CD8-positive, alpha-beta memory T cell (primary cell): ENCODE results near the gene OBSCN. TPM values are rescaled to one million over a fixed set of nuclear protein-coding genes. Genes with fewer than 3 reads are reported as not detected.

Experiments
- CTCF ChIA-PET: fragments of 350-600 bp; sonication (Branson Sonifier 250); formaldehyde crosslinking; loops from one replicate; lab custom pipeline; 2021; ENCODE audit warnings: antibody characterized with exemption; lab: Charles Lee
- POLR2A ChIA-PET: fragments of 350-600 bp; sonication (Branson Sonifier 250); formaldehyde crosslinking; loops from one replicate; lab custom pipeline; 2021; ENCODE audit warnings: antibody characterized with exemption; lab: Charles Lee
- DNase-seq, 5 donors: peaks; one replicate each; pipeline versions ENCODE4 v3.0.0 to v3.0.0-alpha.2; 2020 to 2022; ENCODE audit warnings: mixed read lengths in 1 of 5
- H3K27ac ChIP-seq: one replicate; pipeline ENCODE4 v1.7.0; 2013; ENCODE audit warnings: low read depth, mild to moderate bottlenecking, low read length, moderate library complexity
- H3K27me3 ChIP-seq: 2 replicates; pipeline ENCODE4 v1.7.0; 2013; ENCODE audit warnings: low read length, mild to moderate bottlenecking; ENCODE audit not compliant: insufficient read depth, poor library complexity, severe bottlenecking
- H3K36me3 ChIP-seq: 2 replicates; pipeline ENCODE4 v1.7.0; 2013; ENCODE audit warnings: mild to moderate bottlenecking, low read length, moderate library complexity; ENCODE audit not compliant: insufficient read depth
- H3K4me1 ChIP-seq: 2 replicates; pipeline ENCODE4 v1.7.0; 2013; ENCODE audit warnings: mild to moderate bottlenecking, low read length, moderate library complexity; ENCODE audit not compliant: insufficient read depth
- H3K4me3 ChIP-seq: 2 replicates; pipeline ENCODE4 v1.7.0; 2013; ENCODE audit warnings: mild to moderate bottlenecking, low read length
- H3K9me3 ChIP-seq: 2 replicates; pipeline ENCODE4 v1.7.0; 2013; ENCODE audit warnings: mild to moderate bottlenecking, low read length
- H3K27ac Mint-ChIP-seq, 8 donors: one replicate each; pipeline ENCODE4 v1.8.0; 2020 to 2021; ENCODE audit warnings: mixed read lengths in 8 of 8, mild to moderate bottlenecking in 6 of 8, inconsistent platforms in 3 of 8, moderate library complexity in 3 of 8
- H3K27me3 Mint-ChIP-seq, 2 donors: one replicate each; pipeline ENCODE4 v1.8.0; 2020 to 2021; ENCODE audit warnings: mixed read lengths in 2 of 2, mild to moderate bottlenecking in 1 of 2, moderate library complexity in 1 of 2
- H3K36me3 Mint-ChIP-seq, 3 donors: one replicate each; pipeline ENCODE4 v1.8.0; 2020 to 2021; ENCODE audit warnings: mixed read lengths in 3 of 3, inconsistent platforms in 1 of 3, mild to moderate bottlenecking in 1 of 3
- H3K4me1 Mint-ChIP-seq, 3 donors: one replicate each; pipeline ENCODE4 v1.8.0; 2020 to 2021; ENCODE audit warnings: mixed read lengths in 3 of 3, inconsistent platforms in 1 of 3, mild to moderate bottlenecking in 1 of 3
- H3K4me3 Mint-ChIP-seq, 7 donors: one replicate each; pipeline ENCODE4 v1.8.0; 2020 to 2021; ENCODE audit warnings: mixed read lengths in 7 of 7, mild to moderate bottlenecking in 6 of 7, moderate library complexity in 4 of 7, inconsistent platforms in 2 of 7
- H3K9me3 Mint-ChIP-seq, 5 donors: one replicate each; pipeline ENCODE4 v1.8.0; 2020 to 2022; ENCODE audit warnings: mixed read lengths in 5 of 5, mild to moderate bottlenecking in 3 of 5, moderate library complexity in 2 of 5, inconsistent platforms in 1 of 5
- polyA plus RNA-seq: library from polyadenylated mRNA; unstranded; fragments of 300-500 nt; fragmentation: Illumina TruSeq; gene quantifications from one replicate; pipeline ENCODE4 v1.2.3, GENCODE V29; 2021
- total RNA-seq, 2 experiments: library from RNA; stranded (reverse); gene quantifications; one replicate each; pipeline ENCODE4 v1.2.3, GENCODE V29; 2021

Gene OBSCN
- total and polyA plus RNA-seq, 3 experiments from 2014 or later = 3.0 to 13.6 (median 10.9) TPM

DNA sequence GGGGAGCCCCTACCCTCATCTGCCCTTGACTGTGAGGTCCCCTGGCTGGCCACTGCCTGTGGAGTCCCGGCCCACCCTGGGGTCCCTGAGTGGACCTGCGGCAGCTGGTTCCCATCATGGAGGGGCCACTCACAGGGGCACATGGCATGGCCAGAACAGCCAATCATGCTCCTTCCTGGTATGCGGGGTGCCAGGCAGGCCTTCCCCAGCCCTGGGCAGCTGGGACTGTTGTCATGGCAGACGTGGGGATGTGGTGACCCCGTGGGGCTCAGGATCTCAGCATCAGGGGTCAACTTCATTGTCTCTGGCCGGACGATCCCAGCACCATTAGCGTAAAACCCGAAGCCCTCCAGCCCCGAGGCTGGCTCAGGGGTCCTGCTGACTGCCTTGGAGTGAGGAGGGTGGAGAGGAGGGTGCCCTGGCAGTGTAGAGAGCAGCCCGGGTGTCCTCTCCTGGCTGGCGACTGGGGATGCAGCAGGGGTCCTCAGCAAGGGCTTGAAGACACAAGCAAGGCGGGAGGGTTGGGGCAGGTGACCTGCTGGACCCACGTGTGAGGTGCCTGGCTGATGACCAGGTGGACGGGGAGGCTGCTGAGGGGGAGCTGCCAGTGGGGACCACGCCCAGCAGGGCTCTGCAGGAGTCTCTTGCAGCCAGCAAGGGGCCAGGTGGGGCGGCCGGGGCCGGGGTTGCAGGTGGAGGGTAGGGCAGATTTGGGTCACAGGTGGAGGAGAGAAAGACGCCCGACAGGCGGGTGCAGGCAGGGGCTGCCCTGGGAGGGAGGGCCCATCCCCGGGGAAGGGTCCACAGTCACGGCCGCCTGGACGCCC lies 153.7 kb downstream of the OBSCN start:
- Mint-ChIP-seq H3K27me3 (no peaks in the 10 kb centered on the region), H3K36me3 (no peaks in the 10 kb centered on the region), H3K4me1 (no peaks in the 10 kb centered on the region), H3K27ac (peak overlapping the region in 1 of 8 donors; percentile 69), H3K9me3 (no peaks in the 10 kb centered on the region), H3K4me3 (no peak overlapping the region)
- Histone ChIP-seq H3K36me3 (no peaks in the 10 kb centered on the region), H3K27me3 (no peaks in the 10 kb centered on the region), H3K4me3 (no peak overlapping the region), H3K4me1 (no peaks in the 10 kb centered on the region), H3K9me3 (no peaks in the 10 kb centered on the region), H3K27ac (no peak overlapping the region)
- peak in 1 of 5 donors; percentile 35 for DNase-seq
- CTCF ChIA-PET = no interaction called here
- POLR2A ChIA-PET = no interaction called here

DNA sequence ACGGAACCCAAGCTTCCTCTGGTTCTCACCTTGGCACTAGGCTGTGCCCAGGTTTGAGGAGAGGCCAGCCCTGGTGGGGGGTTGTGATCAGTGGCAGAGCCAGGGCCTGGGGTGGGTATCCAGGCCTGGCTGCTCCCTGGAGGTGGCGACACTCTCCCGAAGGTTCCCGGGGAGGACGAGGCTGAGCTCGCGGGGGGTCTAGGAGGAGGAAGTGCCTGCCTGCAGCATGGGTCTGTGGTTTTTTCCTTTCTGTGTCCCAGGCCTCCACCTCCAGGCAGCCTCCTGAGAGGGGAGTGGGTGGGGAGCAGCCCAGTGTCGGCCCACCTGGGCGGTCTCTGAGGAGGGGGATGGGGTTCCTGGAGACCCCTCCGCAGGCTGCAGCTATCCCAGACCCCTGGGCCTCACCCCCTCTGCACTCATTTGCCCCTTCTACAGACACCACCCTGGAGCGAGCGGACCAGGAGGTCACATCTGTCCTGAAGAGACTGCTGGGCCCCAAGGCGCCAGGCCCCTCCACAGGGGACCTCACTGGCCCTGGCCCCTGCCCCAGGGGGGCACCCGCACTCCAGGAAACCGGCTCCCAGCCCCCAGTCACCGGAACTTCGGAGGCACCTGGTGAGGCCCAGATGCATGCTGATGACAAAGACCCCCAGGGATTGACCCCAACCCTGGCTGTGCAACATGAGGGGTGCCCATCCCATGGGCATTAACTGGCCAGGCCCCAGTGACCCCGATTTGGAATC lies 154.5 kb downstream of the OBSCN start:
- CTCF ChIA-PET = no interaction called here
- Histone ChIP-seq H3K9me3 (no peaks in the 10 kb centered on the region), H3K4me1 (no peaks in the 10 kb centered on the region), H3K36me3 (no peaks in the 10 kb centered on the region), H3K4me3 (no peak overlapping the region), H3K27me3 (no peaks in the 10 kb centered on the region), H3K27ac (no peak overlapping the region)
- DNase-seq = peak in 1 of 5 donors; percentile 30
- Mint-ChIP-seq H3K27me3 (no peaks in the 10 kb centered on the region), H3K4me1 (no peaks in the 10 kb centered on the region), H3K9me3 (no peaks in the 10 kb centered on the region), H3K36me3 (no peaks in the 10 kb centered on the region), H3K4me3 (no peak overlapping the region), H3K27ac (peak overlapping the region in 1 of 8 donors; percentile 57)
- POLR2A ChIA-PET = no interaction called here

DNA sequence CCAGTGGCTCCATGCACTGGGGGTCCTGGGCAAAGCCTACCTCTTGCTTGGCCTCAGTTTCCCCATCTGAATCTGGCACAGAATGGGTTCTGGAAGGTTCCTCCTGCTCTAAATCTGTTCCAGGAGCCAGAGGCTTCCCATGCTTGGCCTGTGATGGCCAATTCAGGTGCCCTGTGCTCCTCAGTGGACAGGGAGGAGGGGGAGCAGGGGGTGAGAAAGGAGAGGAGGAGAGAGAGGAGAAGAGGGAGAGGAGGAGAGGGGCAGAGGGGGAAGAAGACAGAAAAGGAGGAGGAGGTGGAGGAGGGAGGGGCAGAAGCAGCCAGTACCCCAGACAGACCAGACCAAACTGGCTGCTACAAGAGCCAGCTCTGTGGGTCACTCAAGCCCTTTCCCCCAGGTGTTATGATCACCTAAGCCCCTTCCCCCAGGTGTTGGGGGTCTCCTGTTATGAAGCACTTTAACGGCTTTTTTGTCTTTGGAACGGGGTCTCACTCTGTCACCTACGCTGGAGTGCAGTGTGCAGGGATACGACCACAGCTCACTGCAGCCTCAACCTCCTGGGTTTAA lies 155.1 kb downstream of the OBSCN start:
- Mint-ChIP-seq H3K4me1 (no peaks in the 10 kb centered on the region), H3K27ac (no peak overlapping the region), H3K9me3 (no peaks in the 10 kb centered on the region), H3K4me3 (no peak overlapping the region), H3K36me3 (no peaks in the 10 kb centered on the region), H3K27me3 (no peaks in the 10 kb centered on the region)
- peak in 1 of 5 donors; percentile 25 for DNase-seq
- H3K27ac ChIP-seq = no peak overlapping the region
- H3K4me3 ChIP-seq = no peak overlapping the region
- CTCF ChIA-PET = no interaction called here
- no peaks in the 10 kb centered on the region for H3K36me3 ChIP-seq
- no peaks in the 10 kb centered on the region for H3K27me3 ChIP-seq
- POLR2A ChIA-PET = no interaction called here
- H3K9me3 ChIP-seq = no peaks in the 10 kb centered on the region
- no peaks in the 10 kb centered on the region for H3K4me1 ChIP-seq

GRCh38 chr1:228363686-228364067 lies 155.8 kb downstream of the OBSCN start:
- Histone ChIP-seq H3K4me1 (no peaks in the 10 kb centered on the region), H3K36me3 (no peaks in the 10 kb centered on the region), H3K27ac (no peak overlapping the region), H3K9me3 (no peaks in the 10 kb centered on the region), H3K4me3 (no peak overlapping the region), H3K27me3 (no peaks in the 10 kb centered on the region)
- Mint-ChIP-seq H3K27me3 (no peaks in the 10 kb centered on the region), H3K27ac (no peak overlapping the region), H3K4me3 (no peak overlapping the region), H3K4me1 (no peaks in the 10 kb centered on the region), H3K36me3 (no peaks in the 10 kb centered on the region), H3K9me3 (no peaks in the 10 kb centered on the region)
- peak in 1 of 5 donors; percentile 26 for DNase-seq
- ChIA-PET CTCF (no interaction called here), POLR2A (no interaction called here)

GRCh38 chr1:228364068-228364705 lies 156.3 kb downstream of the OBSCN start:
- ChIA-PET POLR2A (no interaction called here), CTCF (no interaction called here)
- Mint-ChIP-seq H3K27me3 (no peaks in the 10 kb centered on the region), H3K27ac (peak overlapping the region in 1 of 8 donors; percentile 87), H3K4me3 (no peak overlapping the region), H3K36me3 (no peaks in the 10 kb centered on the region), H3K4me1 (no peaks in the 10 kb centered on the region), H3K9me3 (no peaks in the 10 kb centered on the region)
- DNase-seq = peak in 1 of 5 donors; percentile 32
- Histone ChIP-seq H3K27me3 (no peaks in the 10 kb centered on the region), H3K9me3 (no peaks in the 10 kb centered on the region), H3K4me1 (no peaks in the 10 kb centered on the region), H3K27ac (no peak overlapping the region), H3K4me3 (no peak overlapping the region), H3K36me3 (no peaks in the 10 kb centered on the region)

DNA sequence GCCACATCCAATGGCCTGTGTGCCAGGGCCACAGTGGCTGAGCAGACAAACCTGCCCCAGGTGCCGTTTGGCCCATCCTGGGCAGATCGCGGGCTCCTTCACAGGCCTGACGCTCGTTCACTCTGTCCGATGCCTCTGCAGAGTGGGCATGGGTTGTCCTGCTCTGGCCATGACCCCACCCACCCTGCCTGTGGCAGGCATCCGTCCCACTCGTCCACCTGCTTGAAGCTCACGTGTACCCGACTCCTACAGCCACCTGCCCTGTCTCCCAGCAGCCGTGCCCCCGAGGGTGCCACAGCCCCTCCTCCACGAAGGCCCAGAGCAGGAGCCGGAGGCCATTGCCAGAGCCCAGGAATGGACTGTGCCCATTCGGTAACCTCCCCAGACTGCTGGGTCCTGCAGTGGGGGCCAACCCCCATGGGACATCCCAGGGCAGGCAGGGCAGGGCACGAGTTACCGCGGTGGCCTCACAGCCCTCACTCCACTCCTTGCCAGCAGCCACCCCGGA lies 156.9 kb downstream of the OBSCN start:
- ChIA-PET POLR2A (no interaction called here), CTCF (no interaction called here)
- DNase-seq = no peak
- Histone ChIP-seq H3K9me3 (no peaks in the 10 kb centered on the region), H3K4me3 (no peak overlapping the region), H3K27me3 (no peaks in the 10 kb centered on the region), H3K27ac (no peak overlapping the region), H3K36me3 (no peaks in the 10 kb centered on the region), H3K4me1 (no peaks in the 10 kb centered on the region)
- Mint-ChIP-seq H3K36me3 (no peaks in the 10 kb centered on the region), H3K9me3 (no peaks in the 10 kb centered on the region), H3K27ac (no peak overlapping the region), H3K4me1 (no peaks in the 10 kb centered on the region), H3K27me3 (no peaks in the 10 kb centered on the region), H3K4me3 (no peak overlapping the region)

- CTCF ChIA-PET = no interaction called here
- no peaks in the 10 kb centered on the region for H3K36me3 Mint-ChIP-seq
Observed at GRCh38 chr1:228365271-228366061, 157.6 kb downstream of the OBSCN start.

More at GRCh38 chr1:228365271-228366061, 157.6 kb downstream of the OBSCN start:
- Mint-ChIP-seq H3K27me3 (no peaks in the 10 kb centered on the region), H3K9me3 (no peaks in the 10 kb centered on the region), H3K4me3 (no peak overlapping the region), H3K27ac (no peak overlapping the region), H3K4me1 (no peaks in the 10 kb centered on the region)
- no peak for DNase-seq
- Histone ChIP-seq H3K4me1 (no peaks in the 10 kb centered on the region), H3K9me3 (no peaks in the 10 kb centered on the region), H3K36me3 (no peaks in the 10 kb centered on the region), H3K4me3 (no peak overlapping the region), H3K27ac (no peak overlapping the region), H3K27me3 (no peaks in the 10 kb centered on the region)
- POLR2A ChIA-PET = no interaction called here
